Activated CD4-positive, alpha-beta T cell treated with anti-CD3 and anti-CD28 coated beads for 36 hours (primary cell): ENCODE measurements around the gene ADAMTS2. TPM values are rescaled to one million over a fixed set of nuclear protein-coding genes. Genes with fewer than 3 reads are reported as not detected.

ENCODE experiments used
- ATAC-seq: fragments of 200-7000 bp; cut with Tn5 transposase; one replicate; pipeline ENCODE4 v1.10.0; 2021; ENCODE audit warnings: mild to moderate bottlenecking, moderate library complexity
- CTCF ChIA-PET: fragments of 350-600 bp; sonication (Branson Sonifier 250); formaldehyde crosslinking; loops from one replicate; lab custom pipeline; 2021; ENCODE audit warnings: antibody characterized with exemption; lab: Charles Lee
- POLR2A ChIA-PET: fragments of 350-600 bp; sonication (Branson Sonifier 250); formaldehyde crosslinking; loops from one replicate; lab custom pipeline; 2021; ENCODE audit warnings: antibody characterized with exemption, inconsistent platforms; lab: Charles Lee
- DNase-seq: peaks from one replicate; pipeline ENCODE4 v3.0.0-alpha.2; 2020
- H3K27ac Mint-ChIP-seq: one replicate; pipeline ENCODE4 v1.8.0; 2021; ENCODE audit warnings: mixed read lengths
- H3K27me3 Mint-ChIP-seq: one replicate; pipeline ENCODE4 v1.8.0; 2021; ENCODE audit warnings: mixed read lengths
- H3K36me3 Mint-ChIP-seq: one replicate; pipeline ENCODE4 v1.8.0; 2021; ENCODE audit warnings: low read depth, mixed read lengths
- H3K4me1 Mint-ChIP-seq: one replicate; pipeline ENCODE4 v1.8.0; 2021; ENCODE audit warnings: mixed read lengths
- H3K4me3 Mint-ChIP-seq: one replicate; pipeline ENCODE4 v1.8.0; 2021; ENCODE audit warnings: mild to moderate bottlenecking, moderate library complexity, mixed read lengths
- H3K9me3 Mint-ChIP-seq: one replicate; pipeline ENCODE4 v1.8.0; 2021; ENCODE audit warnings: low read depth, mixed read lengths
- intact Hi-C, 2 experiments: fragments of 100-400 bp; cut with DNase I in 1 of 2; cut with micrococcal nuclease in 1 of 2; formaldehyde crosslinking; loops; one replicate each; pipeline versions ENCODE4 v1.14.2 to v1.15.1; 2022 to 2024; cut with DNase I, micrococcal nuclease
- total RNA-seq, 2 experiments: library from RNA; stranded (reverse); gene quantifications; one replicate each; pipeline ENCODE4 v1.2.3, GENCODE V29; 2021

ADAMTS2 gene
- total RNA-seq, 2 experiments from 2014 or later, result not detected

DNA sequence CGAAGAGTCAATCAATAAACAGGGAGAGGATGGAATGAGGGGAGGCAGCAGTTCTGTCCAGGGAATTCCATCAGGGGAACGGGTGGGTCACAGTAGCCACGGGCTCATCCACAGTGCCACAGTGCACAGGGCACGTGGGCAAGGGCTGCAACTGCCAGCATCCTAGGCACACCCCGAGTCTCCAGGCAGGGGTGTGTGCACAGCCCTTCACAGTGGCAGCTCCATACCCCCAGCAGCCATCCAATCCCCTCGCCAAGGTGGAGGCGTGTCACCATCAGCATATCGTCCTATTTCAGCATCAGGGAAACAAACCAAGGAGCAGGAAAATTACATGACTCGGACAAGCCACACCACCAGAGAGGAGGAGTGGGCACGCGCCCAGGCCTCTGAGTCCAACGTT, 133.6 kb downstream of the ADAMTS2 start:
- no peak for ATAC-seq
- POLR2A ChIA-PET, result no interaction called here
- H3K4me3 Mint-ChIP-seq, result no peak overlapping the region

DNA sequence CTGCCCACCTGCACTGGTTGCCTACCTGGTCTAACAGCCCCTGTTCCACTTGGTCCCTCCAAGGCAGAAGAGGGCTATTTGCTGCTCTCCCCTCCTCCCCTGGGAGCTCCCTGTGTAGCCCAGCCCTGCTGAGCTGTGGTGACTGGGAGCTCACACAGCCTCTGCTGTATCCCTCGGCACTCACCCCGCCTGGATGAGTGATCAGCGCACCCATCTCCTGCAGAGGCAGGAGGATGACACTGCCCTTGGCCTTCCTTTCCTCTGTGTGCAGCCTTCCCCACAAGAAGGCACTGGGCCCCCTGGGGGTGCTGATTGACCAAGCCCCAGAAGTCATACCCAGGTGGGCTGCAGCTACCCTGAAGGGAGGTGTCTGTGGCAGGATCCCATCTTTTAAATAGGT, 134.2 kb downstream of the ADAMTS2 start:
- intact Hi-C loops, result no loop called here
- no peaks in the 10 kb centered on the region for H3K4me1 Mint-ChIP-seq
- no peak overlapping the region for H3K27ac Mint-ChIP-seq
- no peaks in the 10 kb centered on the region for H3K9me3 Mint-ChIP-seq
- DNase-seq (no peak), ATAC-seq (no peak)
- ChIA-PET POLR2A (no interaction called here), CTCF (no interaction called here)
- no peak overlapping the region for H3K4me3 Mint-ChIP-seq
- no peaks in the 10 kb centered on the region for H3K36me3 Mint-ChIP-seq
- no peaks in the 10 kb centered on the region for H3K27me3 Mint-ChIP-seq

More for the DNA sequence above, 133.6 kb downstream of the ADAMTS2 start:
- Mint-ChIP-seq H3K4me1 (no peaks in the 10 kb centered on the region), H3K27ac (no peak overlapping the region), H3K9me3 (no peaks in the 10 kb centered on the region), H3K27me3 (no peaks in the 10 kb centered on the region), H3K36me3 (no peaks in the 10 kb centered on the region)
- DNase-seq, result no peak
- intact Hi-C loops, result no loop called here
- CTCF ChIA-PET, result no interaction called here

DNA sequence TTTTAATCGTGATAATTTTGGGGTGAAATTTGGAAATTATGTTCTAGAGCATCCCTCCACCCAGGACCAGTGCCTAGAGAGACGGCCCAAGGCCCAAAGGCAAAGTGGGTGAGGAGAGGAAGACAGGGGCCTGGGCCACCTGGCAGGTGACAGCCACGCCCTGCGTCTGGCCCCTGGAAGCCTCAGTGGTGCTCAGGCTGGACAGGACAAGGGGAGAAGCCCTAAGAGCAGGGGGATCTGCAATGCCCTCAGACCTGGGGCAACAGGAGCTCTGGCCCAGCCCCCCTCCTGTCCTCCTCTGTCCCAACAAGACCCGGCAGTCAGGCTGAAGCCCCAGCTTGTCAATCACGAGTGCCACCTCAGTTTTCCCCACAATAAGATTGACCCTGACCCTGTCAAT, 134.8 kb downstream of the ADAMTS2 start:
- intact Hi-C loops, result no loop called here
- ChIA-PET POLR2A (no interaction called here), CTCF (interaction anchor here (0.8 kb wide), 1 partner anchor 885 kb away, joined by 3 read pairs; no protein-coding TSS in a partner anchor)
- ATAC-seq (no peak), DNase-seq (no peak)
- Mint-ChIP-seq H3K9me3 (no peaks in the 10 kb centered on the region), H3K4me3 (no peak overlapping the region), H3K36me3 (no peaks in the 10 kb centered on the region), H3K4me1 (no peaks in the 10 kb centered on the region), H3K27ac (no peak overlapping the region), H3K27me3 (no peaks in the 10 kb centered on the region)

DNA sequence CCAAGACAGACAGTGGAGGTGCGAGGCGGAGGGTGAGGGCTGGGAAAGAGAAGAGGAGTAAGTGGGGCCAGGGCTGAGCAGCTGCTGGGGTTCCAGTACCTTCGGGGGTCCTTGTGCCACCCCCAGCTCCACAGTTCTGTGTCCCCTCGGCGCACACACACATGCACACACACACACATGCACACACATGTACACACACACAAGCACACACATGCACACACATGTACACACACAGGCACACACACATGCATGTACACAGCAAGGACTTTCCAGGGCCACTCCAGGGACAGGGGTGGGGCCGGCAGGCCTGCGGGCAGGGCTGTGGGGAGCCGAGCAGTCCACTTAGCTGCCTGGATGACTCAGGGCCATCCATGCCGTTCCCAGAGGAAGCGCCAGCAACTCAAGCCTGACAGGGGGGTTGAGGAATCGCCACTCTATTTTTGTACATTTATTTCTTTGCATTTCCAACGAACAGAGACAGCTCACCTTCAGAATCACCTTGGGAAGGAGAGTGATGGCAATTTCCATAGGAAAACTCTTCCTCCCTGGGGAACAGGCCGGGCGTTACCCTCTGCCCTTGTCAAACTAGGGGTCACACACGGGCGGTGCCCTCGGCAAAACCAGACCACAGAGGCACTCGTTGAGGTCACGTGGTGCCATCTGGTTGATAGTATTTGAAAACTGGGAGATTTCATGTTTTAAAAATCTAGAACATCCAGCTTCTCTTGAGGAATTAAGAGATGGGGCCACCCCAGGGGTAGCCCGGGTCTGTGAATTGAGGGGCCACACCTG, 135.7 kb downstream of the ADAMTS2 start:
- ChIA-PET CTCF (interaction anchor here (0.8 kb wide), 1 partner anchor 886 kb away, joined by 3 read pairs; no protein-coding TSS in a partner anchor), POLR2A (no interaction called here)
- no peaks in the 10 kb centered on the region for H3K36me3 Mint-ChIP-seq
- no peaks in the 10 kb centered on the region for H3K9me3 Mint-ChIP-seq
- H3K27ac Mint-ChIP-seq, result no peak overlapping the region
- no peaks in the 10 kb centered on the region for H3K27me3 Mint-ChIP-seq
- intact Hi-C loops, result no loop called here
- H3K4me1 Mint-ChIP-seq, result no peaks in the 10 kb centered on the region
- DNase-seq (no peak), ATAC-seq (no peak)
- no peak overlapping the region for H3K4me3 Mint-ChIP-seq

DNA sequence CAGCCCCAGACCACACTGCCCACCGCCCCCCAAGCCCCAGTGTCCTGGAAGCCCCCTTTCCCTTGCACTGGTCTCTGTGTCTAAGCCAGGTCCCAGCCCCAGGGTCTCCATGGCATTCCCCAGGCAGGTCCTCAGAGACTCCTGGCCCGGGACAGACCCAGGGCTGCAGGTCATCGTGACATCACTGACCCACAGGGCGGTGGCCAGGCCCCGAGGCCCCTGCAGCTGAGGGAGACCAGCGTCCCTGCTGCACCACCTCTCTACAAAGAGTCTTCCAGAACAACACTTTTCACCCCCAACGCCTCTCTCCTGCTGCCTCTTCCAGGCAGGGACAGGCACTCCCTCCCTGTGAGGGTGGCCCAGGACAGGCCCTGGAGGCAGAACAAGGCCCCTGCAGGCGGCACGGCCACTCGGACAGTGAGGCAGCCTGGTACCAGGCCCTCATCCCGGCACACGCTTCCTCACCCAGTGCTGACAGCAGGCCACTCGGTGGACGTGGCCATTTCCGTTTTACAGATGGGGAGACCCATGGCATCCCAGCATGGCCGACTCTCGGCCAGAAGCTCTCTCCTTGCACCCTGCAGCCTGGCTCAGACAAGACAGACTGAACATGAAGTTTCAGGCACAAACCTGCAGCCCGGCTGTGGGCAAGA, 136.4 kb downstream of the ADAMTS2 start:
- intact Hi-C loops, result no loop called here
- no peak overlapping the region for H3K27ac Mint-ChIP-seq
- CTCF ChIA-PET, result no interaction called here
- ATAC-seq, result no peak
- no peaks in the 10 kb centered on the region for H3K4me1 Mint-ChIP-seq
- POLR2A ChIA-PET, result no interaction called here
- no peak for DNase-seq
- H3K27me3 Mint-ChIP-seq, result no peaks in the 10 kb centered on the region
- no peak overlapping the region for H3K4me3 Mint-ChIP-seq
- no peaks in the 10 kb centered on the region for H3K36me3 Mint-ChIP-seq
- no peaks in the 10 kb centered on the region for H3K9me3 Mint-ChIP-seq

DNA sequence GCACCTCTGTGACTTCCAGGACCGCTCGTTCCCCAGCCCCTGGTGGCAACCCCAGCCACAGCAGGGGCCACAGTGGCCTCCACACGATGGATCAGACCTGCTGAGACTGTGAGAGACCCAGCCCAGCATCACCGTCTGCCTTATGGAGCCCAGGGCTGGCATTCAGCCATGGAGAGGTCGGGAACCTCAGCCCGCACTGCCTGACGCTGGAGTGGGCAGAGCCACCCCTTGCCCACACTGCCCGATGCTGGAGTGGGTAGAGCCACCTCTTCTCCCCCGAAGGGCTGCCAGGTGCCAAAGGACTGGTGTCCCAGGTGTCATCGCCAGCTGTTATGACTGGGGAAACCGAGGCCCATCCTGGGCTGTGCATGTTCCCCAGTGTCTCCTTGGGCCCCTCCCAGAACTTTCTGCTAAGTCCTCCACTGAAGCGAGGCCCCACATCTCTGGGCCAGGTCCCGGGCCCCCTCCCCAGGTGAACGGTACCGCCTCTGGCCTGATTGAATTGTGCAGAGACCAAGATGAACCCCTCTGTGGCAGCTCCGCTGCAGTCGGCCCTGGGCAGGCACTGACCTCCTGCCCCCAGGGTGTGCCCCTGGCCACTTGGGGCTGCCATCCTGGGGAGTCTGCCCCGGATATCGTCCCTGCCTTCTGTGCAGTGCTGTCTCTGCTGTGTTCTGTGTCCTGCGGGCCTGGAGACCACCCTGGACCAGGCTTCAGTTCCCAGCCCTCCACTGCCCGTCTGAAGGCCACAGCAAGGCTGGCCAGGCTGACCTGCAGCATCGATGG, 137.1 kb downstream of the ADAMTS2 start:
- ChIA-PET CTCF (no interaction called here), POLR2A (no interaction called here)
- no peaks in the 10 kb centered on the region for H3K4me1 Mint-ChIP-seq
- DNase-seq, result no peak
- intact Hi-C loops, result no loop called here
- H3K27ac Mint-ChIP-seq, result no peak overlapping the region
- no peak overlapping the region for H3K4me3 Mint-ChIP-seq
- H3K9me3 Mint-ChIP-seq, result no peaks in the 10 kb centered on the region
- no peak for ATAC-seq
- H3K27me3 Mint-ChIP-seq, result no peaks in the 10 kb centered on the region
- H3K36me3 Mint-ChIP-seq, result no peaks in the 10 kb centered on the region

DNA sequence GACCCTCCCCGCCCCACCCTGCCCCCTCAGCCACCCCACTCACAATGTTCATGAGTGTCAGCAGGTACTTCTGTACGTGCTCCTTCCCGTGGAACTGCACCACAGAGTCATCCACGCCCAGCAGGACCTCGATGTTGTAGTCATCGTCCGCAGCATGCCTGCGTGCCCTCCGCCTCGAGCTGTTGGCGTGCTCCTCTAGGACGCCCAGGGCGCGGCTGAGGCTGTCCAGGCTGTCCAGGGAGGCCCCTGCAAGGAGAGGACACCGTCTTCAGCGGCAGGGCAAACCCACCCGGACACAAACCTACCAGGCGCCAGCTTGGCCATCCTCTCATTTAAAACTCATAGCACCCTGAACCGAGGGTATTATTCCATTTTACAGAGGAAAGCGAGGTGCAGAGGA, 137.8 kb downstream of the ADAMTS2 start:
- H3K4me3 Mint-ChIP-seq, result no peak overlapping the region
- intact Hi-C loops, result no loop called here
- POLR2A ChIA-PET, result no interaction called here
- no peak for ATAC-seq
- H3K27ac Mint-ChIP-seq, result no peak overlapping the region
- H3K27me3 Mint-ChIP-seq, result no peaks in the 10 kb centered on the region
- CTCF ChIA-PET, result no interaction called here
- no peaks in the 10 kb centered on the region for H3K9me3 Mint-ChIP-seq
- H3K4me1 Mint-ChIP-seq, result no peaks in the 10 kb centered on the region
- DNase-seq, result no peak
- no peaks in the 10 kb centered on the region for H3K36me3 Mint-ChIP-seq

DNA sequence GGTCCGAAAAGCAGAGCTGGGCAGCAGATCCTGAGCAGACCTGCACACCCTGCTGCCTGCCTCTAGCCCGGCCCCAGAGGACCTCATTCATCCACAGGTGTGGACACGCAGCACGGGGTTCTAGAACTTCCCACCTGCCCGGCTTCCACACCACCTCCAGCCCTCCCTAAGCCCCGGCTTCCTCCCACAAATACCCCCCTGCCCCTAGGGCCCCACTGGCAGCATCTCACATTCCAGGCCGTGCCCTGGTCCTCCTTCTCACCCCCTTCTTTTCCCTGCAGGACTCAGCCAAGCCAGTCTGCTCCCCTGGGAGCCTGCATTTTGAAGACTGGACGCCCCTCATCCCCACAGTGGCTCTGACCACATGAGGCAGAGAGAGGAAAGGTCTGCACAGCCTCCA, 138.9 kb downstream of the ADAMTS2 start:
- no peaks in the 10 kb centered on the region for H3K9me3 Mint-ChIP-seq
- no peak for ATAC-seq
- H3K4me3 Mint-ChIP-seq, result no peak overlapping the region
- POLR2A ChIA-PET, result no interaction called here
- CTCF ChIA-PET, result no interaction called here
- H3K4me1 Mint-ChIP-seq, result no peaks in the 10 kb centered on the region
- no peaks in the 10 kb centered on the region for H3K27me3 Mint-ChIP-seq
- H3K27ac Mint-ChIP-seq, result no peak overlapping the region
- H3K36me3 Mint-ChIP-seq, result no peaks in the 10 kb centered on the region
- intact Hi-C loops, result no loop called here
- no peak for DNase-seq

DNA sequence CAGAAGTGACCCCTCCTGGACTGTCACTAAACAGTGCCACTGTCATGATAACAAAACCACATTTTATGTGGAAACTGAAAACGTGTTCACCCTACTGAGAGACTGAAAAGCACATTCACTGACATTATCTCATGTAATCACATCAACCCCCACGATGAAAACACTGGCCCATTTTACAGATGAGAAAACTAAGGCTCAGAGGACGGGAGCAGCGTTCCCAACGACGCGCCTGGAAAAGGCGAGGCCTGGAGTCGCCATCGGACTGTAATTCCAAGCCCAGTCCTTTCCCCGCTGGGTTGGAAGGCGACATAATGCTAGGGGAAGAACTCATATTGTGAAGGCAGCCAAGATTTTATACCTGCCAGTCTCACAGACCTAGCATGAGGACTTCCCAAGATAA, 140.0 kb downstream of the ADAMTS2 start:
- intact Hi-C loops, result no loop called here
- ChIA-PET CTCF (no interaction called here), POLR2A (no interaction called here)
- Mint-ChIP-seq H3K4me1 (no peaks in the 10 kb centered on the region), H3K9me3 (no peaks in the 10 kb centered on the region), H3K36me3 (no peaks in the 10 kb centered on the region), H3K27me3 (no peaks in the 10 kb centered on the region), H3K27ac (no peak overlapping the region), H3K4me3 (no peak overlapping the region)
- ATAC-seq (no peak), DNase-seq (no peak)

DNA sequence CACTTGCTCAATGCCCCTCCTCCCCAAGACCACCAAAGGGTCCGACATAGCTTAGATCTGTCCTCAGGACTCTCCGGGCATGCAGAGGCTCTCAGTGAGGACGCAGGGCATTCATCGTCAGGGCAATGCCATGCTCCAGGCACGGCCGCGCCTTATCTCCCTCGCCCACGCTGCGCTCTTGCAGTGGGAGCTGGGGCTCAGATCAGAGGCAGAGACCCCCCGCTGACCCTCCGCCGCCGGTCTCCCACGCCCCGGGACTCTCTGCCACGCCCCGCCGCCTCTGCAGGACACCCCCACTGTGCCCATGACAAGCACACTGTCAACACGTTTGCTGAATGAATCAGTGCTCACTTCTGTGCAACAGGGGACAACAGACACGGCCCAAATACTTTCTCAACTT, 140.7 kb downstream of the ADAMTS2 start:
- no peaks in the 10 kb centered on the region for H3K27me3 Mint-ChIP-seq
- ATAC-seq (no peak), DNase-seq (no peak)
- H3K27ac Mint-ChIP-seq, result no peak overlapping the region
- ChIA-PET CTCF (no interaction called here), POLR2A (no interaction called here)
- no peaks in the 10 kb centered on the region for H3K4me1 Mint-ChIP-seq
- H3K36me3 Mint-ChIP-seq, result no peaks in the 10 kb centered on the region
- H3K4me3 Mint-ChIP-seq, result no peak overlapping the region
- intact Hi-C loops, result no loop called here
- no peaks in the 10 kb centered on the region for H3K9me3 Mint-ChIP-seq

DNA sequence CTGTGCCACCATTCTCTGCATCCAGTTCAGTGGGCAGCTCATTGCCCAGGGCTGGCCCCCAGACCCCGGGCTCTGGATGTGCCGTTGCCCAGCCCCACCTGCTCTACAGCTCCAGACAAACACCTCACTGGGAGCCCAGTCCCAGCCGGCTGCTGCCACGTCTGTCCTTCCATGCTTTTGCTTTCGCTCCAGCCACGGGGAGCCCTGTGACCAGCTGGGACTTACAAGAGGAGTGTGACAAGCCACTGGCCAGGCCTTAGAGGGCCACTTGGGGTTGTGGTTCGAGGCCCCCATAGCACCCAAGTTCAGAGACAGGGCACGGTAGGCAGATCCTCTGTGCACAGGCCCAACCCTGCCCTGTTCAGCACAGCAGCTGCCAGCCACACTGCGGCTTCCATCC, 142.0 kb downstream of the ADAMTS2 start:
- Mint-ChIP-seq H3K4me3 (no peak overlapping the region), H3K27me3 (no peaks in the 10 kb centered on the region), H3K4me1 (no peaks in the 10 kb centered on the region), H3K27ac (no peak overlapping the region), H3K9me3 (no peaks in the 10 kb centered on the region), H3K36me3 (no peaks in the 10 kb centered on the region)
- intact Hi-C loops, result no loop called here
- ChIA-PET POLR2A (no interaction called here), CTCF (no interaction called here)
- DNase-seq (no peak), ATAC-seq (no peak)

DNA sequence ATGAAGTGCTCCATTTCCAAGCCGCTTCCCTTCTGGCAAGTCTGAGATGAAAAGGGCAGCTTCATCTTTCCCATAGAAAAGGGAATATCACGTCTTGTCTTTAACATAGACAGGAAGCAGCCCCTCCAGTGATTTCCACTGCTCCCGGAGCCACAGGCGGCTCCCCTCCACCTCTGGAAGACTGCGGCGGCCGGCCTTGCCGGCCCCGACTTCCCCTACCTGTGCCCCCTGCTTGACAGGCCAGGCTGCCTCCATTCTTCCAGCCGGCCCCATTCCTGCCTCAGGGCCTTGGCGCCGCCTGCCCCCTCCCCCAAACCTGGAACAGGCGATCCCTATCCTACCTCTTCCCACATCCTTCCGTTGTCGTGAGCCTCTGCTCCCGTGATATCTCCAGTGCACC, 143.3 kb downstream of the ADAMTS2 start:
- ChIA-PET CTCF (no interaction called here), POLR2A (no interaction called here)
- intact Hi-C loops, result no loop called here
- ATAC-seq (no peak), DNase-seq (no peak)
- no peak overlapping the region for H3K27ac Mint-ChIP-seq
- no peaks in the 10 kb centered on the region for H3K36me3 Mint-ChIP-seq
- H3K4me1 Mint-ChIP-seq, result no peaks in the 10 kb centered on the region
- H3K27me3 Mint-ChIP-seq, result no peaks in the 10 kb centered on the region
- no peaks in the 10 kb centered on the region for H3K9me3 Mint-ChIP-seq
- H3K4me3 Mint-ChIP-seq, result no peak overlapping the region
